CD14-positive monocyte (primary cell): ENCODE data around the gene AGO1. TPM values are rescaled to one million over a fixed set of nuclear protein-coding genes. Genes with fewer than 3 reads are reported as not detected.

ENCODE experiments used
- DNase-seq, 3 donors: peaks; one replicate each; pipeline ENCODE4 v3.0.0-alpha.2; 2011 to 2022
- H2AFZ ChIP-seq: 2 replicates; pipeline ENCODE4 v1.6.0; 2012; ENCODE audit warnings: mild to moderate bottlenecking, low read depth, low read length, inconsistent platforms; ENCODE audit not compliant: insufficient read depth, poor library complexity, severe bottlenecking
- H3K27ac ChIP-seq, 2 donors: 1 replicate in 1 of 2; 2 replicates in 1 of 2; pipeline ENCODE4 v1.5.1; 2012 to 2013; ENCODE audit warnings: low read length in 2 of 2, control low read depth in 1 of 2, inconsistent platforms in 1 of 2, low read depth in 1 of 2, mild to moderate bottlenecking in 1 of 2
- H3K27me3 ChIP-seq, 2 donors: one replicate each; pipeline versions ENCODE4 v1.6.0 to v1.6.1; 2011 to 2013; ENCODE audit warnings: low read length in 2 of 2; ENCODE audit not compliant: control insufficient read depth in 2 of 2, insufficient read depth in 2 of 2
- H3K36me3 ChIP-seq, 2 donors: replicated peaks in 1 of 2; 1 replicate in 1 of 2; 2 replicates in 1 of 2; pipeline versions ENCODE4 v1.5.1 to v1.6.1; 2012 to 2013; ENCODE audit warnings: low read length in 2 of 2, control low read depth in 1 of 2, inconsistent platforms in 1 of 2, mild to moderate bottlenecking in 1 of 2; ENCODE audit not compliant: insufficient read depth in 2 of 2, control insufficient read depth in 1 of 2
- H3K4me1 ChIP-seq, 2 donors: 1 replicate in 1 of 2; 2 replicates in 1 of 2; pipeline versions ENCODE4 v1.5.1 to v1.6.1; 2012 to 2013; ENCODE audit warnings: low read length in 2 of 2, control low read depth in 1 of 2, inconsistent platforms in 1 of 2, mild to moderate bottlenecking in 1 of 2, moderate library complexity in 1 of 2; ENCODE audit not compliant: insufficient read depth in 2 of 2, control insufficient read depth in 1 of 2
- H3K4me2 ChIP-seq: replicated peaks from 2 replicates; pipeline ENCODE3; 2012; ENCODE audit warnings: low read length, moderate library complexity, mild to moderate bottlenecking; ENCODE audit not compliant: poor library complexity, severe bottlenecking; ENCODE audit errors: extremely low read depth
- H3K4me3 ChIP-seq, 3 experiments: fragments of 200-600 bp in 1 of 3; sonication (generic) in 1 of 3; replicated peaks in 1 of 3; 1 replicate in 2 of 3; 2 replicates in 1 of 3; pipeline ENCODE4 v1.5.1; 2011 to 2013; ENCODE audit warnings: low read length in 3 of 3, mild to moderate bottlenecking in 3 of 3, control low read depth in 2 of 3, low read depth in 2 of 3, inconsistent platforms in 1 of 3, moderate library complexity in 1 of 3
- H3K79me2 ChIP-seq: 2 replicates; pipeline ENCODE4 v1.6.0; 2012; ENCODE audit warnings: mild to moderate bottlenecking, control low read depth, inconsistent platforms, low read length, moderate library complexity; ENCODE audit not compliant: insufficient read depth
- H3K9ac ChIP-seq: 2 replicates; pipeline ENCODE4 v1.6.0; 2017; ENCODE audit warnings: low read length, mild to moderate bottlenecking; ENCODE audit not compliant: insufficient read depth, poor library complexity, severe bottlenecking
- H3K9me3 ChIP-seq, 2 donors: replicated peaks in 1 of 2; 1 replicate in 1 of 2; 2 replicates in 1 of 2; pipeline versions ENCODE4 v1.5.1 to v1.6.1; 2012 to 2013; ENCODE audit warnings: low read length in 2 of 2, control low read depth in 1 of 2; ENCODE audit not compliant: control insufficient read depth in 1 of 2, insufficient read depth in 1 of 2
- H4K20me1 ChIP-seq: 2 replicates; pipeline ENCODE4 v1.6.0; 2012; ENCODE audit warnings: mild to moderate bottlenecking, low read length, control low read depth, moderate library complexity; ENCODE audit not compliant: insufficient read depth
- H3K27ac Mint-ChIP-seq, 7 donors: one replicate each; pipeline ENCODE4 v1.8.0; 2020; ENCODE audit warnings: mild to moderate bottlenecking in 7 of 7, mixed read lengths in 7 of 7, moderate library complexity in 6 of 7, inconsistent platforms in 2 of 7
- H3K27me3 Mint-ChIP-seq, 3 donors: one replicate each; pipeline ENCODE4 v1.8.0; 2021 to 2022; ENCODE audit warnings: low read depth in 3 of 3, mild to moderate bottlenecking in 3 of 3, mixed read lengths in 3 of 3, moderate library complexity in 3 of 3, inconsistent platforms in 1 of 3
- H3K36me3 Mint-ChIP-seq, 2 donors: one replicate each; pipeline ENCODE4 v1.8.0; 2020; ENCODE audit warnings: mixed read lengths in 2 of 2, inconsistent platforms in 1 of 2, mild to moderate bottlenecking in 1 of 2
- H3K4me1 Mint-ChIP-seq: one replicate; pipeline ENCODE4 v1.8.0; 2020; ENCODE audit warnings: mild to moderate bottlenecking, mixed read lengths
- H3K4me3 Mint-ChIP-seq, 2 donors: one replicate each; pipeline ENCODE4 v1.8.0; 2020; ENCODE audit warnings: mild to moderate bottlenecking in 2 of 2, mixed read lengths in 2 of 2, moderate library complexity in 1 of 2
- H3K9me3 Mint-ChIP-seq, 7 donors: one replicate each; pipeline ENCODE4 v1.8.0; 2020 to 2022; ENCODE audit warnings: mixed read lengths in 7 of 7, mild to moderate bottlenecking in 6 of 7, moderate library complexity in 6 of 7, inconsistent platforms in 2 of 7
- CTCF ChIP-seq: fragments of 200-600 bp; IDR thresholded peaks from one replicate; pipeline ENCODE4 v1.8.0; 2022; ENCODE audit warnings: antibody characterized with exemption, mild to moderate bottlenecking
- WGBS: methylation state at CpG from one replicate; pipeline ENCODE4 v1.1.5; 2013; ENCODE audit warnings: missing lambda C conversion rate; ENCODE audit not compliant: insufficient coverage; 5-methylcytosine and 5-hydroxymethylcytosine counted together
- intact Hi-C, 2 donors: fragments of 100-400 bp; cut with micrococcal nuclease; formaldehyde crosslinking; loops; one replicate each; pipeline versions ENCODE4 v1.15.0 to v1.15.1; 2023
- polyA plus RNA-seq, 3 donors: library from polyadenylated mRNA; depleted of rRNA in 1 of 3; unstranded in 2 of 3; stranded (reverse) in 1 of 3; fragments of 300-500 nt in 2 of 3; fragments of >200 nt in 1 of 3; fragmentation: Illumina TruSeq in 2 of 3; gene quantifications; 1 replicate in 2 of 3; 2 replicates in 1 of 3; pipeline ENCODE4 v1.2.3, GENCODE V29; 2012 to 2021

Gene AGO1
- polyA plus RNA-seq, 3 donors = 10.9 to 19.4 (median 13.9) TPM

- Histone ChIP-seq H3K4me2 (peak overlapping the region; percentile 45), H3K36me3 (peaks cover 24 to 27% of the 10 kb centered on the region in 2 donors), H3K9ac (peak overlapping the region; percentile 19), H3K27ac (peak overlapping the region; percentile 24 to 54), H3K4me1 (peaks cover 65 to 66% of the 10 kb centered on the region in 2 donors), H4K20me1 (peaks cover 38% of the 10 kb centered on the region), H3K27me3 (no peaks in the 10 kb centered on the region), H3K4me3 (peak overlapping the region in 1 of 3 experiments; percentile 37), H3K9me3 (no peaks in the 10 kb centered on the region), H2AFZ (no peak overlapping the region), H3K79me2 (peaks cover 81% of the 10 kb centered on the region)
- 80% methylated on average over 1 of the region's 3 CpGs for WGBS
- intact Hi-C loops = loop anchor here in 1 of 2 donors (5.0 kb wide), 1 partner anchor 35 kb away; no protein-coding TSS in a partner anchor
- TF ChIP-seq CTCF = no peak
- H3K9me3 Mint-ChIP-seq = no peaks in the 10 kb centered on the region
- peaks cover 65% of the 10 kb centered on the region for H3K4me1 Mint-ChIP-seq
- peak; percentile 32 to 43 (median 35) for DNase-seq
- H3K27me3 Mint-ChIP-seq = peaks cover 0 to 5% (median 0%) of the 10 kb centered on the region in 3 donors
- peak overlapping the region; percentile 51 to 90 (median 85) for H3K27ac Mint-ChIP-seq
- H3K4me3 Mint-ChIP-seq = peak overlapping the region; percentile 58 to 72
- peaks cover 26 to 32% of the 10 kb centered on the region in 2 donors for H3K36me3 Mint-ChIP-seq
Measured at GRCh38 chr1:35886577-35887431, 3.8 kb downstream of the AGO1 start.

GRCh38 chr1:35887508-35887907, 4.5 kb downstream of the AGO1 start:
- H3K36me3 Mint-ChIP-seq = peaks cover 33 to 39% of the 10 kb centered on the region in 2 donors
- H3K27me3 Mint-ChIP-seq = peaks cover 0 to 2% (median 0%) of the 10 kb centered on the region in 3 donors
- intact Hi-C loops = loop anchor here in 1 of 2 donors (5.0 kb wide), 1 partner anchor 35 kb away; no protein-coding TSS in a partner anchor
- no peak for TF ChIP-seq CTCF
- Histone ChIP-seq H3K4me1 (peaks cover 63 to 64% of the 10 kb centered on the region in 2 donors), H3K9me3 (no peaks in the 10 kb centered on the region), H3K4me2 (peak overlapping the region; percentile 45), H3K27me3 (no peaks in the 10 kb centered on the region), H2AFZ (no peak overlapping the region), H3K27ac (peak overlapping the region in 1 of 2 donors; percentile 54), H3K79me2 (peaks cover 87% of the 10 kb centered on the region), H3K9ac (peak overlapping the region; percentile 19), H3K36me3 (peaks cover 31 to 34% of the 10 kb centered on the region in 2 donors), H3K4me3 (peak overlapping the region in 1 of 3 experiments; percentile 37), H4K20me1 (peaks cover 38% of the 10 kb centered on the region)
- WGBS = 50% methylated on average over 2 of the region's 2 CpGs
- DNase-seq = no peak
- peak overlapping the region; percentile 42 to 72 for H3K4me3 Mint-ChIP-seq
- peaks cover 59% of the 10 kb centered on the region for H3K4me1 Mint-ChIP-seq
- no peaks in the 10 kb centered on the region for H3K9me3 Mint-ChIP-seq
- peak overlapping the region; percentile 51 to 90 (median 83) for H3K27ac Mint-ChIP-seq
